HG02610 (cell line): ENCODE measurements around the gene PLPP4.

Experiments
- ATAC-seq: cut with Tn5 transposase; IDR thresholded peaks from one replicate; pipeline ENCODE4 v1.9.1; 2021; ENCODE audit warnings: mild to moderate bottlenecking, moderate library complexity; ENCODE audit not compliant: unreplicated experiment

The PLPP4 gene

DNA sequence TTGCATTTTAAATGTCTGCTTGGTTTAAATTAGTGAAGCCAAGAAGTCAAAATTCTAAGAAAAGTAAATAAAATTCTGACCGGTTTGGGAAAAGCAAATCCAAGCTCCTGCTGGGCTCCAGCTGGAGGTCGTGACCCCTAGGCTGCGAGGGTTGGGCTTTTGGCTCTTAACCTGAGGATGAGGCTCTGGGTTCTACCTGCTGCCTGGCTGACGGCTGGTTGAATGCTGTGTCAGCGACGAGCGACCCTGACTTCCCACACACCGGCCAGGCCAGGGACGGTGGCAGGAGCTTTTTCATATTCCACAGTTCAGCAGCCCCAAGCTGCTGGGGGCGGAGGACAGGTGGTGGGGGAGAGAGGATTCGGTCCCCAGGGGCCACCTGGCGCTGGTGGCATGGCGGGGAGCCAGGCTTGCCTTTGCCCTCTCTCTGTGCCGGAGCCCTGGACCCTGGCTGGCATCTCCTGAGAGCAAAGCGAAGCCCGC lies 843 bp upstream of the PLPP4 start:
- no peak for ATAC-seq

DNA sequence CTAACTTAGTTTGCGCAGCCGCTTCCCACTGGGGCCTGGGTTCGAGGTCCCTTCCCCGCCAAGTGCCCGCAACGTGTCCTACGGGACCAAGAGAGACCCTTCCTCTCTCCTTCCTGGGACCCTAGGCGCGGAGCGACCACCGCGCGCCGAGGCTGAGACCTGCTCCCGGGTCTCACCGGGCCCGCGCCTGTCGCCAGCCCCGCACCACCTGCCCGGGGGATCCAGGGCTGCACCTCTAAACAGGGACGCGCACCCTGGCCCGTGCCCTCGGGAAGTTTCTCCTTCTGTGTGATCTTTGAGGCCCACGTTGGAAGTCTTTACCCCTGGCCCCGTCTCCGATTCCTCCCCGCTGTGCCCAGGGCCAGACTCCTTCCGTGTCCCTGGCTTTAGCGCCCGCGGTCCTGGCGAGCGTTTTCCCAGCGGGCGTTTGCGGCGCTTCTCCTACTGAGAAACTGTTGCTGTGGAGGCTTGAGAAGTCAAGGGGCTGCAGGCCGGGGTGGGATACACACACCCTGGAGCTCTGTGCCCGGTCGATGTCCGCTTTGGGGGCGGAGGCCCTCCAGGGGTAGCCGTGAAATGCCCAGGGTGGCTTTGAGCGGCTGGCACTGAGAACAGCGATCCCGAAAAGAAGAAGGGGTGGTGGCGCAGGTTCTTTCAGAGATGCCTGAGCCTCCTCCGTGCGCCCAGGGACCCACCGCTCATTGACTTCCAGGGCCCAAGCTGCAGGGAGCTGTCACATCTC lies 575 bp downstream of the PLPP4 start:
- no peak for ATAC-seq

DNA sequence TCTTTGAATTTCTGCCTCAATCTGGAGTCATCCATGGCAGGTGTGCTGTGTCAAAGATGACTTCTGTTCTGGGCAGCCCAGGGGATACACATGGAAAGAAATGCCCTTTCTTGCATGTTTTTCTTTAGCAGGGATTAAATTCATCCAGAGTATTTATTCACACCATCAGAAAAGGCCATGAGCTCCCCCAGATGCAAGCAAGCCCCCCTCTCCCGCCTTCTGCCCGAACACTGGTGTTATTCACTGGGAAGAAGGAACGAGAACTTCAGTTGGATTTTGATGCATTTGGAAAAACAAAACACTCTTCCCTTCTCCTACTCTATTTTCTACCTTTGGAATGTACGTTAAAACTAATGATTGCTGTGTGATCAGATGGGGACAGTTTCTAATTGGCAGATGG lies 1.4 kb downstream of the PLPP4 start:
- ATAC-seq, result no peak

DNA sequence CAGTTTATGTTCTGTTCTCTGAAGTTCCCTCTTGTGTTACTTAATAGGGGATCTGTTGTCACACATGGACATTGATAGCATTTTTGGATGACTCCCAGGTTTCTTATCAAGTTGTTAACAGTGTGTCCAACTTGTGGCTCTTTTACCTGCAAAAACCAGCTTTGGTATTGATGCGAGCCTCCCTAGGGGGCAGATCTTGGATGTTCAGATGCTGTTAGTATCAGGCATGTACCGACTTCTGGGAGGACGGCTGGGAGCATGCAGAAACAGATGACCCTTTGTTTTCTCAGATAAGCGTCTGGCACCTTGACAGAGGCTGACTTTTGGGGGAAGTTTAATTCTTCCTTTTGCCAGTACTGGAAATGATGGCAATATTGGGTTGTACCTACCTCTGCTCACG lies 2.2 kb downstream of the PLPP4 start:
- ATAC-seq, result no peak

DNA sequence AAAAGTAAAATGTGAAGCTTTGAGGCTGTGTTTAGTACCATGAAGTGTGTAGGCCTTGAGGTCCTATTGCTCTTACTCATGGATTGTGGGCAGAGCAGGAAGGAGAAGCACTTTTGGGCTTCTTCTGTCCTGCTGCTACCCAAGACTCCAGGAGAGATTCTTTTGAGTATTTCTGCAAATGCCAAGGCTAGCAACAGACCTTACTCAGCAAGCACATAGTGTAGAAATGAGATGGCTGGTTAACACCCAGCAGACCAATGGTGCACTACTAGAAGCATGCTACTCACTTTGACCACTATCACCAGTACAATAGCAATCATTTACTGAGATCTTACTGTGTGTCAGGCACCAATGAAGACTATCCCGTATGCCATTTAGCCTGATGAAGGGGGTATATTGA lies 3.2 kb downstream of the PLPP4 start:
- ATAC-seq, result no peak

DNA sequence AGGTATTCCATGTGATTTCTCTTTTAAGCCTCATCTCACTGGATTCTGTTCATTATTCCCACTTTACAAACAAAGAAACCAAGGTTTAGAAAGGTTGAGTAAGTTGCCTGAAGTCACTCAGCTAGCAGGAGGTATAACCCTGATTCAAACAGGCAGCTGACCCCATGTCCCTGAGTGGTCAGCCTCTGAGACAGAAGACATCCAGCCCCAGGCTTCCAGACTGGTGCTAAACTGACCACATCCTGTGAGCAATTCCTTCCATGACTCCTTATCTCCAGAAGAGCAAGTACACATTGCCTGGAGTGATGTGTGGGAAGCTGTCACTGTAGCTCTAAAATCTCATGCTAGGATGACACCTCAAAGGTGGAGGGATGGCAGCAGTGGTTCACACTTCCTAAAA lies 3.7 kb downstream of the PLPP4 start:
- no peak for ATAC-seq

DNA sequence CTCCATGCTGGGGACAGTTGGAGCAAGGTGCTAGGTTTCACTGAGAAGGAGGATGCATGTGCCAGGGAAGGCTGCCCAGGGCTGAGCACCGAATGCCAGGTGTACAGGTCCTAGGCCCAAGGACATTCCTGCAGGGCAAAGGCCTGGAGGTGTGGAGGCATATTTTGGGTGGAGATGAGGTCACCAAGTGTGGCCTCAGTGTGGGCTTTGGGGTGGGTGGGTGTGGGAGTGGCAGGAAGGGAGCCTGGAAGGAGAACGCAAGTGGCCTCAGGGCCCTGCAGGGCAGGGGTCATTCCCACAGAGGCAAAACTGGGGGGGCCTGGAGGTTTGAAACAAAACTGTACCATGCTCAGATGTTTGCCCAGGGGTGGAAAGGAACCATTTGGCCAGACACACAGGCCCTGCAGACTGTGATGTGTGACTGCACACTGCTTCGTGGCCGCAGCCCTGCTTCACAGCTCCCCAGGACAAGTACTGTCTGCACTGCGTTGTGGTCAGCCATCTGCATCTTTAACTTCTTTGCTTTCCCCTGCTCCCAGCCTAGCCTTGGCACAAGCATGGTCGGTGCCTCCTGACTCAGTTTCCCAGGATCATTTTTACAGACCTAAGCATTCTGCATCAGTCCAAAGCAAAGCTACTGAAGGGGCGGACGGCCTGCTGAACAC lies 5.1 kb downstream of the PLPP4 start:
- no peak for ATAC-seq

DNA sequence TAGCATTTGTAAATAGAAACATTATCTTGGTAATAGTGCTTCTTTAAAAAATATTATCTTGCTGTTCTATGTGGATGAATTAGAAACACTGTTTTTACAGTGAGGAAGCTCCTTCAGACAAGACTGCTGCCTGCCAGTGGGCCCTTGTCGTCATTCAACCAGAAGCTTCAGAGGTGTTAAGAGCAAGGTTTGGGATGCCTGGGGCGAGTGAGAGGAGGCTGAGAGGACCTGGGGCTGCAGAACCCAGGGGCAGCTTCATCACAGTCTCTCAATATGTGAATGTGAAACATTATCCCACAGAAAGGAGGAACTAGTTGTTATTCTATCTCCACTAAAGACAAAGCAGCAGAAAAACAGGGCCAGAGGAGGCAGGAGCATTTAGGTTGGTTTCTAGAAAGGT lies 8.1 kb downstream of the PLPP4 start:
- no peak for ATAC-seq

DNA sequence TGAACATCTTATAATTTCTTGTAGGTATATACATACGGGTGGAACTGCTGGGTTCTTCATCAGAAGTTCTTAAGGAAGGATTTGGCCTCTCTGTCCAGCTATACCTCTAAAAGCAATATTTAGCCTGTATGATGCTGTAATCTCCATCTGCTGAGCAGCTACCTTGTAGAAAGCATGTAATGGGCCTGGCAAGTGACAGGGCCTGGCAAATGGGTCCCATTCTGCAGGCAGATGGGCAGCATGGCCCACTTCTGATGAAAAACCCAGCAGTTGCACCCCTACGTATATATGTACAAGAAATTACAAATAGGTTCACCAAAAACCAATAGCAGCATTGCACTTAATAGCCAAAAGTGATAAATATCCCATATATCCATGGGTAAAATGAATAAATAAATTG lies 9.0 kb downstream of the PLPP4 start:
- ATAC-seq, result no peak

DNA sequence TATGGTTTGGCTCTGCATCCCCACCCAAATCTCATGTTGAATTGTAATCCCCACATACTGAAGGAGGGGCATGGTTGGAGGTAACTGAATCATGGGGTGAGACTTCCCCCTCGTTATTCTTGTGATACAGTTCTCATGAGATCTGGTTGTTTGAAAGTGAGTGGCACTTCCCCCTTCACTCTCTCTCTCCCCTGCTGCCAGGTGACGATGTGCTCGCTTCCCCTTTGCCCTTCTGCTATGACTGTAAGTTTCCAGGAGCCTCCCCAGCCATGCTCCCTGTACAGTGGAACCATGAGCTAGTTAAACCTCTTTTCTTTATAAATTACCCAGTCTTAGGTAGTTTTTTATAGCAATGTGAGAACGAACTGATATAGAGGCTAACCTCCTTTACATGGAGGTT lies 16.6 kb downstream of the PLPP4 start:
- ATAC-seq, result no peak

DNA sequence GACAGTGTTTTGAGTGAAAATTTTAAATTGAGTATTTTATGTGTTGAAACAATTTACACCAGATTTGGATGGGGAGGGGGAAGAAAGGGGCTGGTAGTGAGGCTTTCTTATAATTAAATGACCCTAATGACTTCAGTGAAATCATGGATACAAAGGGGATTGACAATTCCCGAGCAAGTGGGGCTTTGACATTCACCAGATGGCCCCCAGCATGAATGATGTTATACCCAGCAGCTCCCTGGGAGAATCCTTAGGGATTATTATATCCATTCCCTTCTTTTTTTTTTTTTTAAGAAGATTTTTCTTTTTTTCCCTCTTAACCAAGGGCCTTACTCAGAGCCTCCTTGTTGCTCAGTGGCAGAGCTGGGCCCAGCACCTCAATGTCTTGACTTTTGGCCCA lies 17.9 kb downstream of the PLPP4 start:
- ATAC-seq, result no peak

DNA sequence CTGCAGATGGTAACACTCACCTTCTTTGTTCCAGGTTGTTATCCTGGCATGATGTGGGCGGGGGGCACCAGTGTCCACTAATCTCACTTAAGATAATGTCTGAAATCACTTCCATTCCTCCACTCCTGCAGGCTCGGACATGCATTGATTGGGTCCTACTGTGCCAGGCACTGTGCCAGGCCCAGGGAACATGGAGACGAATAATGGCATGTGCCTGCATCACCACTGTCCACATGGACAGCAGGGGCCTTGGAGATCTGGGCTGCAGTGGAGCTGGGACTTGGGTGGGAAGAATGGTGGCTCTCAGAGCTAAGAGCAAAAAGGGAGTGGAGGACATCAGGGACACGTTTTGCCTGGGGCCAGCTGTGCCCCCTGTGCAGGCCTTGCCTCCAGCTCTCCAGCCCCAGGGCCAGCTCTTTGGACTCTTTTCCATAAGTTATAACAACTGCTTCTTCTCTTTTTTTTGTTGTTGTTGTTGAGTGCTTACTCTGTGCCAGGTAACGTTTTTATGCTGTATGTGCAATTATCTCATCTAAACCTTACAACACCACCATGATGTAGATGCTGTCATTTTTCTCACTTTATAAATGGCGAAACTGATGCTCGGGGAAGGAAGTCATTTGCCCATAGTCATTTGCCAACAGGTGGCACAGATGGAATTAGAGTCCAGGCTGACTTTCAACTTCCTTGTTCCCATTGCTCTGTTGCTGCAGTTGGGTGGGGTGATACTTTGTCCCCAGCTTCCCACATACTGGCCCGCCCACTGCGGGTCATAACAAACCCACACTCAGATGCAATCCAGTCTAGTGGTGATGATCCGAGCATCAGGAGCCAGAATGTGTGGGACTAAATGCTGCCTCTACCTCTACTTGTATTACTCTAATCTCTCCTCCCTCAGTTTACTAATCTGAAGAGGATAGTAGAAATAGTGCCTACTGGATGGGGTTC lies 19.1 kb downstream of the PLPP4 start:
- ATAC-seq, result no peak

DNA sequence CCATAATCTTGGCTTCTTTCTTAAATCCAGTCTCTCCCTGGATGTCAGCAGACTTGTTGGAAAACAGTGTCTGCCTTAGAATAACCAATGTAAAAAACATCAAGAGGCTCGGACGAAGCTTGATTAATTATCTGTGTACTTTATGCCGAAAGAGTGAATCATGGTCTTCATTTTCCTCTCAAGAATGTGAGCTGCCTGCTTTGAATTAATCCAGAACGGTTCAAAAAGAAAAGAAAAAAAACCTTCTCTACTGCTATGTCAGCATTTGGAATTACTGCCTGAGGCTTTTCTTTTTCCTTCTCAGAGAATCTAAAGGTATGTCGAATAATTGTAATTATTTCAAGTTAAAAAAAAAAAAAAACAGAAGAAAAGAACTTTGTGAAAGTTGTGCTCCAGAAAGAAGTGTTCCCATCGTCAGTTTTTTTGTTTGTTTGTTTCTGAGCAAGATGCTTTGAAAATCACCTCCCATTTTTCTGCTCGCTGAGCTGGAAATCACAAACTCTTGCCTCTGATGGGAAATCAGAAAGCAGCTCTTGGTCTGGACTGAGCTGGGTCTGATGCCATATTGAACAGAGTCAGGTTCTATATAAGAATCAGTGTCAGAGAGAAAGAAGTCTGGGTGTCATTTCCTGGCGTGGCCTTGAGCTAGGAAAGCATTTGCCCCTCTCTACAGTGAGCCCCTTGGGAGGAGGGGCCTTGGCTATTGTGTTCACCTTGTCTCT lies 20.2 kb downstream of the PLPP4 start:
- no peak for ATAC-seq

DNA sequence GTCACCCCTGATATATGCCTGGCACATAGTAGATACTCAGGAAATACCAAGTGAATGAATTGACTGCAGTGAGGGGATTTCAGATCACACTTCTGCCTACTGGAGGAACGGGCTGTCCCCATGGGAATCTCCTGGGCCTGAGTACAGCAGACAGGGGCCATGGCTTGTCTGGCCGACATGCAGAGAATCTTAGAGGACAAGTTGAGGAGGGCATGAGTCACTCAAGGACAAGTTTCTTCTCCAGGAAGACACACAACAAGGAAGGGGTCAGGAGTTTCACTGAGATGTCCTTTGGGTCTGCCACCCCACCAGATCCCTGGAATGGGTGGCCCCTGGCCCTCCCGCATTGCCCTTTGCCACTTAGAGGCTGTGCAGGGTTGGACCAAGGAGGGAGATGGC lies 20.7 kb downstream of the PLPP4 start:
- no peak for ATAC-seq

DNA sequence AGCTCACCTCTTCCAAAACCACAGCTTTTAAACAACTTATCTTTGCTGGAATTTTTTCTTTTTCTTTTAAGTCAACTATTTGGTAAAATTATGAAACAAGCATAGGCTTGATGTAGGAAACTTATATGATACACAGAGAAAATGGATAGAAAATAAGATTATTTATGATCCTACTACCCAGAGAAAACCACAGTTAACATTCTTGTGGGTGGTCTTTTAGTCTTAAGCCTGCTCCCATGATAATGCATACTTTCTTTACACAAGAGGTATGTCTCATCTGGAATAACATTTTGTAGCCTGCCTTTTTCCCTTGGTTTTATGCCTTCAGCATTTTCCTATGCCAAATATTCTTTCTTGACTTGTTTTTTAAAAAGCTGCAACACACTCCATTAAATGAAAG lies 21.4 kb downstream of the PLPP4 start:
- ATAC-seq, result no peak

DNA sequence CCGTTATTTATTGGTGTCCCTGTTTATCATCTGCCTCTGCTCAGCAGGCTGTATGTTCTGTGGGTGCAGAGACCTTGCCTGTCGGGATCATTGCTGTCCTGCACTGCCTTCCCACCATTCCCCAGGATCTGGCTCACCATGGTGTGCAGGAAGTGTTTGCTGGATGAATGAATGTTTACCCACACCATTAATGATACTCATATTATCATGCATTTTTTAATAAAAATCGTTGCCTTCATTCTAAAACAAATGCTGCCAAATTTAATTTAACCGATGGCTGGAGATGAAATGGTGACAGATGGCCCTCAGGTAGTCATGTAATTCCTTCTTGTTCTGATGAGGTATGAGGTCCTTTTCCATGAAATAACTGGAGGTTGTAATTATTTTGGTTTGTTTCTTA lies 22.5 kb downstream of the PLPP4 start:
- ATAC-seq, result no peak

DNA sequence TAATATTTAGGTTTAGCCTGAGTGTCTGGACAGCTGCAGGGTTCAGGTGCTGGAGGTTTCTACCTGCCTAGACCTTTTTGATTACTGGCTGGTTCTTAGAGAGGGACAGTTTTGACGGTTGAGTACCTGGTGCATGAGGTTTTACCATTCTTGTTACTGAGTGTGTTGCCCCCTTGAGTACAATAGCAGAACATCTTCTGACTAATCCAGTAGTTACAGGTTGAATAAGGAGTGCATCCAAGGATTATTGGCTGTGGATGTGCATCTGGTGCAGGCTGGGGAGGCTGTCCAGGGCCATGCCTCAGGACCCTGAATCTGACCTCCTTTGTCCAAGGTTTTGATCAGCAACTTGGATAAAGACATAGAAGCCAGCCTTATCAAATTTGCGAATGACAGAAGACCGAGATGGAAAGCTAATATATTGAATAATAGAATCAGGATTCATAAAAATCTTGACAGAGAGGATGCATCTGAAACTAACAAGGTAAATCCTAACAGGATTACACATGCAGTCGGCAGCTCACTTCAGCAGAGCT lies 23.1 kb downstream of the PLPP4 start:
- no peak for ATAC-seq

DNA sequence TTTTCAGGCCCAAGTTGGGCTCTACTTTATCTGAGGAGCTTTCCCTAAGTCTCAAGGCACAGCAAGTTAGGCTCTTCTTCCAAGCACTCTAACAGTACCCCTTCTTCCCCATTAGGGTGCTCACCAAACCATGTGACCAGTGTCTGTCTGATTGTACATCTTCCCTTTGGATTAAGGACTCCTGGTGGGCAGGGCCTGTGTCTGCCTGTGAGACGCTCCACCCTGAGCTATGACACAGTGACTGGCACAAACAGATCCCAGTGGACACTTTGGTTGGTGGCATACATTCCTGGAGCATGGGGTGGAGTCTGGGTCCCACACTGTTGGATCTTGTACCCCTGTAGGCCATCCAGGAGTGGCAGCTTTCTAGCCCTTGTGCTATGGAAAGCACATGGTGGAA lies 23.8 kb downstream of the PLPP4 start:
- ATAC-seq, result no peak

DNA sequence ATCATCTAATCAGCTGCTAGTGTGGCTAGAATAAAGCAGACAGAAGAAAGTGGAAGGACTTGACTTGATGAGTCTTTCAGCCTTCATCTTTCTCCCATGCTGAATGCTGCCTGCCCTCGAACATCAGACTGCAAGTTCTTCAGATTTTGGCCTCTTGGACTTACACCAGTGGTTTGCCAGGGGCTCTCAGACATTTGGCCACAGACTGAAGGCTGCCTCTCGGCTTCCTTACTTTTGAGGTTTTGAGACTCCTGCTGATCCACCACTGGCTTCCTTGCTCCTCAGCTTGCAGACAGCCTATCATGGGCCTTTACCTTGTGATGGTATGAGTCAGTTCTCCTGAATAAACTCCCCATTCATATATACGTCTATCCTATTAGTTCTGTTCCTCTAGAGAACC lies 26.0 kb downstream of the PLPP4 start:
- ATAC-seq, result no peak

DNA sequence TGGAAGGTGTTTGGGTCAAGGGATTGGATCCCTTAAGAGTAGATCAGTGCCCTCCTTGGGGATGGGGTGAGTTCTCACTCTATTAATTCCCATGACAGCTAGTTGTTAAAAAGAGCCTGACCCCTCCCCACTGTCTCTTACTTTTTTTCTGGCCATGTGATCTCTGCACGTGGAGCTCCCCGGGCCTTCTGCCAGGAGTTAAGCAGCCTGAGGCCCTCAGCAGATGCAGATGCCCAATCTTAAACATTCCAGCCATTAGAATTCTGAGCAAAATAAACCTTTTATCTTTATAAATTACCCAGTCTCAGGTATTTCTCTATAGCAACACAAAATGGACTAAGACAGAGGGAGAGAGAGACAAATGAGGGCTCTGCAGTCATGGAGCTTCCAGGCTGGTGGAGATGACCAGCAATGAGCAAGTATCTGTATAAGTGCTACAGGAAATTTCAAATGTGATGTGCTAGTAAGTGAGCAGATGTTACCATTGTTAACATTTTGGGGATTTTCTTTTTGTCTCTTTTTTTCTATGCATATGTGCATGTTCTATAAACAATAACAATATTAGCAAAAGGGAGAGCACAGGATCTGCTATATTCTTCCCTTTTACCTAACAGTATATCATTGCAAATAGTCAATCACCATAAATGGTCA lies 26.7 kb downstream of the PLPP4 start:
- ATAC-seq, result no peak
